GM21723 (cell line): Measurements from ENCODE around the gene TMPRSS3.

Source experiments
- ATAC-seq: cut with Tn5 transposase; IDR thresholded peaks from one replicate; pipeline ENCODE4 v1.9.1; 2021; ENCODE audit warnings: mild to moderate bottlenecking, moderate library complexity; ENCODE audit not compliant: unreplicated experiment

TMPRSS3 gene

GRCh38 chr21:42390193-42390592, 5.7 kb downstream of the TMPRSS3 start:
- no peak for ATAC-seq

GRCh38 chr21:42389449-42389835, 6.4 kb downstream of the TMPRSS3 start:
- ATAC-seq = no peak

- ATAC-seq = no peak
Measured at GRCh38 chr21:42388740-42389448, 7.0 kb downstream of the TMPRSS3 start.

GRCh38 chr21:42387843-42388340, 8.0 kb downstream of the TMPRSS3 start:
- ATAC-seq = no peak

GRCh38 chr21:42387164-42387563, 8.7 kb downstream of the TMPRSS3 start:
- no peak for ATAC-seq

- no peak for ATAC-seq
Measured at GRCh38 chr21:42386034-42386591, 9.7 kb downstream of the TMPRSS3 start.

GRCh38 chr21:42385619-42386018, 10.2 kb downstream of the TMPRSS3 start:
- no peak for ATAC-seq

GRCh38 chr21:42384989-42385388, 10.9 kb downstream of the TMPRSS3 start:
- ATAC-seq = no peak

GRCh38 chr21:42384156-42384945, 11.5 kb downstream of the TMPRSS3 start:
- no peak for ATAC-seq

GRCh38 chr21:42383331-42383730, 12.5 kb downstream of the TMPRSS3 start:
- no peak for ATAC-seq

- no peak for ATAC-seq
Measured at GRCh38 chr21:42382915-42383314, 12.9 kb downstream of the TMPRSS3 start.

- no peak for ATAC-seq
Measured at GRCh38 chr21:42381347-42381984, 14.4 kb downstream of the TMPRSS3 start.

GRCh38 chr21:42379426-42380215, 16.2 kb downstream of the TMPRSS3 start:
- ATAC-seq = no peak

GRCh38 chr21:42378418-42378817, 17.4 kb downstream of the TMPRSS3 start:
- ATAC-seq = no peak

GRCh38 chr21:42377951-42378340, 17.9 kb downstream of the TMPRSS3 start:
- ATAC-seq = no peak

- no peak for ATAC-seq
Measured at GRCh38 chr21:42377211-42377950, 18.5 kb downstream of the TMPRSS3 start.

GRCh38 chr21:42376338-42376982, 19.4 kb downstream of the TMPRSS3 start:
- ATAC-seq = no peak

- ATAC-seq = no peak
Measured at GRCh38 chr21:42375966-42376337, 19.9 kb downstream of the TMPRSS3 start.

- no peak for ATAC-seq
Measured at GRCh38 chr21:42375506-42375905, 20.3 kb downstream of the TMPRSS3 start.
